Measurements from ENCODE around the gene TFAP2E.

- TF ChIP-seq POLR2AphosphoS5 (IDR thresholded peaks at IDR 0.05; ENCODE audit: low read depth, low read length): no peak; the same call in none of the 2 replicates
- peak; percentile 93 for TF ChIP-seq POLR2A (IDR thresholded peaks at IDR 0.05; ENCODE audit: low read depth, low read length)
- TF ChIP-seq TAF1 (IDR thresholded peaks at IDR 0.05; ENCODE audit: low read depth, low read length): peak; percentile 83
- peak; percentile 70; the same call in 1 of the 2 replicates for TF ChIP-seq POU2F2 (IDR thresholded peaks at IDR 0.05; ENCODE audit: low read depth, low read length)
- no peak for TF ChIP-seq SPI1 (IDR thresholded peaks at IDR 0.05; ENCODE audit: low read depth, low read length)
Measured at GRCh38 chr1:35641233-35641866, 68.2 kb downstream of the TFAP2E start, which contains the start of gene PSMB2.
